UCSD-AML1 (cell line): ENCODE results near the gene DCXR.

ENCODE experiments used
- DNase-seq: peaks from one replicate; lab custom pipeline; 2025; ENCODE audit not compliant: unreplicated experiment; lab: John Stamatoyannopoulos, UW

The DCXR gene

DNA sequence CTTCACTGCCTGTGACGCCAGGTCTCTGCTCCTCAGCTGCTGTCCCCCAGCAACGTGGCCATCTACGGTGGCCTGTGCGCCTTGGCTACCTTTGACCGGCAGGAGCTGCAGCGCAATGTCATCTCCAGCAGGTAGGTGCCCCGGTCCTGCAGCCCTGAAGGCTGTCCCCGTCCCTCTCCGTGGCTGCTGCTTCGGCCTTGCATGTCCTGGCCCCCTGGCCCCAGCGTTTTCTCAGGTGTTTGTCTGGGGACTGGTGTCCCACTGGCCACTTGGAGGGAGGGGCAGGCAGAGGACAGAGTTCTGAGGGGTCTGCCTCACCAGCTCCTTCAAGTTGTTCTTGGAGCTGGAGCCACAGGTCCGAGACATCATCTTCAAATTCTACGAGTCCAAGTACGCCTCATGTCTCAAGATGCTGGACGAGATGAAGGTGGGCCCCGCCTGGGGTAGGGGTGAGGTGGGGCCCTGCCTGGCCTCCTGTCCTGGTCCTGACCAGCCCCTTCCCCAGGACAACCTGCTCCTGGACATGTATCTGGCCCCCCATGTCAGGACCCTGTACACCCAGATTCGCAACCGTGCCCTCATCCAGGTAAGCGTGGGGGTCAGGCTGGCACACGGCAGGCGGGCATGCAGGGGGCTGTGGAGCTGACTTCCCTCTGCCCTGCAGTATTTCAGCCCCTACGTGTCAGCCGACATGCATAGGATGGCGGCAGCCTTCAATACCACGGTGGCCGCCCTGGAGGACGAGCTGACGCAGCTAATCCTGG, 18.6 kb upstream of the DCXR start:
- no peak for DNase-seq

DNA sequence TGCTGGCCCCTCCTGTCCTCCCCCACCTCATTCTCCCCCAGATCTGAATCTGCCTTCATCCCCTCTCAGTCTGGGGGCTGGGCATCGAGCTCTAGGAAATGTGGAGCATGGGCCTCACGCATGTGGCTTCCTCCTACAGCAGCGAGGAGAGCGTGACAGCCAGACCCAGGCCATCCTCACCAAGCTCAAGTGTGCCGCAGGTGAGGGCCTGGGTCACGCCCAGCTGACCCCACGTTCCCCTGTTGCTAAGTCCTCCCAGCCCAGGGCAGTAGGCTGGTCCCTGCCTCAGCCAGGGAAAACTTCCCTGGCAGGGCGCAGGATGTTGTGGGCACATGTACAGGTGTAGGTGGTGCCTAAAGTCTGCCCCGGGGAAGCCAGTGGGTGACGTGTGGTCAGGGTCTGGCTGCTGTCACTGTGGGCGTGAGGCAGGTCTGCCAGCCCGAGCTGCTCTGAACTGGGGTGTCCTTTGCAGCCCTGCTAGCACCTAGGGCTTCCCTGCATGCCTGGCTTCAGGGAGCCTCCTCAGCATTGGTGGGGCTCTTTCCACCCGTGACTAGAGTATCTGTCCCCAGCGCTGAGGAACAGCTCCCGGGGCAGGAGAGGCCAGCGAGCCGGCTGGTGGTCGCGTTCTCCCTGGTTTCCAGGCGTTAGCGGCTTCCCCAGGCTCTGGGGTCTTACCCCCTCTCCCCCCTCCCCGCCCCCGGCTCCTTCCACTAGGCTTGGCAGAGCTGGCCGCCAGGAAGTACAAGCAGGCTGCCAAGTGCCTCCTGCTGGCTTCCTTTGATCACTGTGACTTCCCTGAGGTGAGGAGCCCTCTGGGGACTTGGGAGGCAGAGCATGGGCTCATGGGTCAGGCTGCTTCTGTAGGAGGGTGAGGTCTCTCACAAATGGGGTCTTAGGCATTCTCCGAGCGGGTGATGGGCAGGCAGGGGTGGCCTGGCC, 17.8 kb upstream of the DCXR start:
- DNase-seq, result no peak

DNA sequence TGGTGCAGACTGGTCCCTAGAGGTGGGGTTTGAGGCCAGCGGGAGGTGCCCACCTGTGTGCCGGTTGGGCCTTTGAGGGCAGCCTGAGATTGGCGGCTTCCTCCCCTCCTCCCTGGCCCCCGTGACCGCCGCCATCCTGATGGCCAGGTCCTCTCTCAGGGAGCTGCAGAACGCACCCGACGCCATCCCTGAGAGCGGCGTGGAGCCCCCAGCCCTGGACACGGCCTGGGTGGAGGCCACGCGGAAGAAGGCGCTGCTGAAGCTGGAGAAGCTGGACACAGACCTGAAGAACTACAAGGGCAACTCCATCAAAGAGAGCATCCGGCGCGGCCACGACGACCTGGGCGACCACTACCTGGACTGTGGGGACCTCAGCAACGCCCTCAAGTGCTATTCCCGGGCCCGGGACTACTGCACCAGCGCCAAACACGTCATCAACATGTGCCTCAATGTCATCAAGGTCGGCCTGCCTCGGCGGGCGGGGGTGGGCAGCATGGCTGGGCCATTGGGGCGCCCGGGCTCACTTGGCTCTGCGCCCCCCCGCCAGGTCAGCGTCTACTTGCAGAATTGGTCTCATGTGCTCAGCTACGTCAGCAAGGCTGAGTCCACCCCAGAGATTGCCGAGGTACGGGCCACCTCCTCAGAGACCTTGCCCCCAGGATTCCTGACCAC, 17.0 kb upstream of the DCXR start:
- no peak for DNase-seq

- DNase-seq, result no peak
Measured at GRCh38 chr17:82053556-82054263, 16.2 kb upstream of the DCXR start.

GRCh38 chr17:82053130-82053529, 15.6 kb upstream of the DCXR start:
- DNase-seq, result no peak

GRCh38 chr17:82052638-82053059, 15.2 kb upstream of the DCXR start:
- DNase-seq, result no peak

GRCh38 chr17:82051776-82052637, 14.5 kb upstream of the DCXR start, which contains the start of the genes GPS1 and RFNG:
Gene GPS1, plus strand, starts transcription at chr17:82051898. Its CDS starts 34 bp downstream, at chr17:82051932.
Gene RFNG, minus strand, starts transcription at chr17:82051811. Its CDS starts 45 bp downstream, at chr17:82051766.
- peak; percentile 78 for DNase-seq

DNA sequence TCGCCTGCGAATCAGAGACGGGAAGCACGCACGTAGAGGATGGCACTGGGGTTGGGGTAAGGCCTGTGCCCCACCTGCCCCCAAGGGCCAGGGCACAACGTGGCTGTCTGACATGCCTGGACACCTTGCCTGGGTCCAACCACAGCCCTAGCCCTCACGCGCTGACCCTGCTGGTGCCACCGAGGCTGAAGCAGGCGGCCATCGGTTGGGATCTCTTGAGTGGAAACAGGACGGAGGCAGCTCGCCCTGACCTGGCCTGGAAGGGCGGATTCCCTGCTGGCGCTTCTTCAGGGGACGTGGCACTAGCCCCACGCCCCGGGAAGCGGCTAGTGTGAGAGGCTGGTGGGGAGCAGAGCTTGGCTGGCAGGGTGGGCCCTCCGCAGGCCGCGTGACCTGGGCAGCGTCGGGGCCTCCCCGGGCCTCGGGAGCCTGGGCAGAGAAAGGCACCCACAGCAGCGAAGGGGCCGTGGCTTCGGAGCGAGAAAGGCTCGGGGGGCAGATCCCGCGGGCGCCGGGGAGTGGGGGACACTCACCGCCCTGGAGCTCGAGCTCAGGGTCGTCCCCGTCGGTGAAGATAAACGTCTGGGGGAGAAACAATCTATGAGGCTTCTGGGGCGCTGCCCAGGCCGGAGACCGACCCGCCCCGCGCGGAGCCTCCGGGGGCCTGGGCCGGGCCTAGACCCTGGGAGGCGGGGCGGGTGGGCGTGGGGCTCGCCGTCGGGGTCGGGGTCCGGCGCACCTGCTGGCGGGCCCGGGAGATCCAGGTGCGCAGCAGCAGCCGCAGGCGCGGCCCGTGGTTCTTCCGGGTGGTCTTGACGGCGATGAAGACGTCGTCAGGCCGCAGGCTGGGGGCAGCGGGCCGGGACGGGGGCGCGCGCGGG, 13.5 kb upstream of the DCXR start:
- no peak for DNase-seq

DNA sequence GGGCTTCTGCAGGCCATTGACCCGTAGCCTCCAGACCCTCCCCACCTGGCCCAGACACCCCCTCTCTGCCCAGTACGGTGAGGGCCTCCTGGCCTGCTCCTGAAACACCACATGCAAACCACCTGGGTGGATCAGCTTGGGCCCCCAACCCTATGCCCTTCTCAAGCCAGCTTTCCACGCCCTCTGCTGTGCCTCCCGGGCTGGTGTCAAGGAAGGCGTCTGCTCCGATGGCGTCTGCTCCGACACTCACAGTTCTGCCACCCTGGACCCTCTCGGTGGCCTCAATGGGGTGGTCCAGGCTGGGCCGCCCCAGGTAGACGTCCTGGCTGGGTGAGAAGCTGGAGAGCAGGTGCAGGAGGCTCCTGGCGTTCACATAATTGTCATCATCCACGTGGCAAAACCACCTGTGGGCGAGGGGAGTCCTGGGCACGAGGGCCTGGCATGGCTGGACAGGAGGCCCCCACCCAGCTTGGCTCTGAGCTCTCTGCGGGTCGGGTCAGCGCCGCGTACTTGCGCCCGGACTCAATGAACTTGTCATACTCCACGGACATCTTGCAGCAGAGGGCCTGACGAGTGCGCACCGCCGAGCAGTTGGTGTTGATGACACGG, 12.8 kb upstream of the DCXR start:
- no peak for DNase-seq

- no peak for DNase-seq
Measured at GRCh38 chr17:82049521-82049971, 12.0 kb upstream of the DCXR start.

- DNase-seq, result no peak
Measured at GRCh38 chr17:82049106-82049505, 11.6 kb upstream of the DCXR start.

DNA sequence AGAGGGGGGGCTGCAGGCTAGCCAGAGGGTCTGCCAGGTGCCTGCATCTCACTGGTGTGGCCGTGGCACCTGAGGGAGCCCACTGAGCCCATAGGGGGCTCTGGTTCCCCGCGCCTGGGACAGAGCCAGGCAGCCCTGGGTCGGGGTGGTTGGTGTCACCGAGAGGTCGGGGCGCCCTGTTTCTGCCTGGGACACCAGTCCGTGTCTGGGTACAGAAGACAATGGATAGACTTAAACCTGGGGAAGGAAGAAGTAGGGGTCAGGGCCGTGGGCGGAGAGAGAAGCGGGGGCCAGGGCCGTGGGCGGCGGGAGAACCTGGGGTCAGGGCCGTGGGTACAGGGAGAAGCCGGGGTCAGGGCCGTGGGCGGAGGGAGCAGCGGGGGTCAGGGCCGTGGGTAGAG, 11.1 kb upstream of the DCXR start:
- DNase-seq, result no peak

GRCh38 chr17:82047914-82048570, 10.5 kb upstream of the DCXR start:
- no peak for DNase-seq

DNA sequence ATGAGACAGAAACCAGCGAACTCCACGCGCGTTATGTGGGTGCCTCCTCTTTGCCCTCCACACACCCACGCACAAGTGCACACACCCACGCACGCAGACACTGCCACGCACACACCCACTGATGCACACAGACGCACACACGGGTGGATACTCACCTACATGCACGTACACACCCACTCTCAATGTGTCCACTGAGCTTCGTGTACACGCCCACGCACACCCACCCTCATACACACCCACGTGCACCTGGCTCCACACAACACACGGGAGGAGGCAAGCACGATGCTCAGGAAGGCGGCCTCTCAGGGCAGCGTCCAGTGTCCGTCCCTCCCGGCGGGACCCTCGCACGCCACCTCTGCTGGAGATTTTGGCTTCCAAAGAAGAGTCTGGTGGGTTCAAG, 9.9 kb upstream of the DCXR start:
- no peak for DNase-seq

GRCh38 chr17:82046903-82047302, 9.4 kb upstream of the DCXR start:
- no peak for DNase-seq

DNA sequence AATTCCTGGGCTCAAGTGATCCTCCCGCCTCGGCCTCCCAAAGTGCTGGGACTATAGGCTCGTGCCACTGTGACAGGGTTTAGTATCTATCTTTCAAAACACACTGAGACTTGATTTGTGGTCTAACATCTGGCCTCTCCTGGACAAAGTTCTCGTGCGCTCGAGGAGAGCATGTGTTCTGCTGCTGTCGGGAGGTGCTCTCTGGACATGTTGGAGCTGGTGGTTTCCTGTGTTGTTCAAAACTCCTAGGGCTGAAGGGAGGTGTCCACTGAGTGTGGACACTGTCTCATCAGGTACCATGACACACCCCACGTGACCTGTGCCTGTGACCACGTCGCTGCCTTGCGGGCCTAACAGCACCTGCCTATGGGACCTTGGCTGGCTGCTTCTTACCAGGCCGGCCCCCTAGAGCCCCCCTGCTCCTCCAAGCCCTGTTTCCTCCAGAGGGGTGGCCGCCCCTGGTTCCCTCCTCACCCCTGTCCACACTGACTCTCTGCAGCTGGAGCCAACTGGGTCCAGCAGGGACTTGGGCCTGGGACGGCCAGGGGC, 8.5 kb upstream of the DCXR start:
- no peak for DNase-seq

- no peak for DNase-seq
Measured at GRCh38 chr17:82043507-82043906, 6.0 kb upstream of the DCXR start.

DNA sequence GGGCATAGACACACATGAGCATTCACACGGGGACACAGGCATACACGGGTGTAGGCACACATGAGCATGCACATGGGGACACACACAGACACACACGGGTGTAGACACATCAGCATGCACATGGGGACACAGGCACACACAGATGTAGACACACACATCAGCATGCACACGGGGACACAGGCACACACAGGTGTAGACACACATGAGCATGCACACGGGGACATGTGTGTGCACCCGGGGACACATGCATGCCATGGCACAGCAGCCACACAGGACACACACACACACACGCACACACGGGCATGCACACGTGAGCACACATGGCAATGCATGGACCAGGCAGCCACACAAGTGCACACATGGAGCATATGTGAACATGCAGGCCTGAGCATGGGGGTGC, 5.2 kb upstream of the DCXR start:
- DNase-seq, result no peak
